GM12865 (cell line): ENCODE results near the gene TTC28.

Source experiments
- DNase-seq: peaks from one replicate; pipeline ENCODE4 v3.0.0; 2010; ENCODE audit warnings: low read depth
- H3K4me3 ChIP-seq: 2 replicates; pipeline ENCODE4 v1.5.1; 2011; ENCODE audit warnings: mild to moderate bottlenecking, low read depth, low read length, control low read depth
- TF ChIP-seq, protein P1 (sequence below): IDR thresholded peaks from 2 replicates; pipeline ENCODE4 v1.5.1; 2011; ENCODE audit warnings: low read length, control low read depth, low read depth, inconsistent platforms; ENCODE audit not compliant: insufficient read depth; ENCODE audit errors: missing control alignments

Gene TTC28

GRCh38 chr22:28282405-28283067 is 397.1 kb downstream of the TTC28 start:
- no peak overlapping the region for H3K4me3 ChIP-seq
- TF ChIP-seq, protein P1, sequence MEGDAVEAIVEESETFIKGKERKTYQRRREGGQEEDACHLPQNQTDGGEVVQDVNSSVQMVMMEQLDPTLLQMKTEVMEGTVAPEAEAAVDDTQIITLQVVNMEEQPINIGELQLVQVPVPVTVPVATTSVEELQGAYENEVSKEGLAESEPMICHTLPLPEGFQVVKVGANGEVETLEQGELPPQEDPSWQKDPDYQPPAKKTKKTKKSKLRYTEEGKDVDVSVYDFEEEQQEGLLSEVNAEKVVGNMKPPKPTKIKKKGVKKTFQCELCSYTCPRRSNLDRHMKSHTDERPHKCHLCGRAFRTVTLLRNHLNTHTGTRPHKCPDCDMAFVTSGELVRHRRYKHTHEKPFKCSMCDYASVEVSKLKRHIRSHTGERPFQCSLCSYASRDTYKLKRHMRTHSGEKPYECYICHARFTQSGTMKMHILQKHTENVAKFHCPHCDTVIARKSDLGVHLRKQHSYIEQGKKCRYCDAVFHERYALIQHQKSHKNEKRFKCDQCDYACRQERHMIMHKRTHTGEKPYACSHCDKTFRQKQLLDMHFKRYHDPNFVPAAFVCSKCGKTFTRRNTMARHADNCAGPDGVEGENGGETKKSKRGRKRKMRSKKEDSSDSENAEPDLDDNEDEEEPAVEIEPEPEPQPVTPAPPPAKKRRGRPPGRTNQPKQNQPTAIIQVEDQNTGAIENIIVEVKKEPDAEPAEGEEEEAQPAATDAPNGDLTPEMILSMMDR: no peak
- DNase-seq: no peak

GRCh38 chr22:28279888-28280287 is 399.8 kb downstream of the TTC28 start:
- DNase-seq: no peak
- TF ChIP-seq, protein P1: no peak
- no peak overlapping the region for H3K4me3 ChIP-seq

DNA sequence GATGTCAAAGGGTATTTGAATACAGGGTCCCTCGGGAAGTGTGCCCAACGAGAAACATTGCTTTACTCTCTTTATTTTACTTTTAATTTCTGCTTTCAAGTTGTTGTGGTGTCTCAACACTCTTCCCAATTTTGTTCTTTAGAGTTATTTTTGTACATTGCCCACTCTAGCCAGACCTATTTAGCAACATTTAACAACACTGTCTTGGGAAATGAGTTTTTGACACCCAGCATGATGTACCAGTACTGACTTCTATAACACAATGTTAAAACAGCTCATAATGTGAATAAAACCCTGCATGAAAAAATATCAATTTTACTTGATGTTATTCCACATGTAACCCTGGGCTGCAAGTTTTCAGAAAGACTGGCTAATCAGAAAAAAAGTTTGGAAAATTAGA is 410.4 kb downstream of the TTC28 start:
- DNase-seq: no peak
- TF ChIP-seq, protein P1: no peak
- H3K4me3 ChIP-seq: no peak overlapping the region

DNA sequence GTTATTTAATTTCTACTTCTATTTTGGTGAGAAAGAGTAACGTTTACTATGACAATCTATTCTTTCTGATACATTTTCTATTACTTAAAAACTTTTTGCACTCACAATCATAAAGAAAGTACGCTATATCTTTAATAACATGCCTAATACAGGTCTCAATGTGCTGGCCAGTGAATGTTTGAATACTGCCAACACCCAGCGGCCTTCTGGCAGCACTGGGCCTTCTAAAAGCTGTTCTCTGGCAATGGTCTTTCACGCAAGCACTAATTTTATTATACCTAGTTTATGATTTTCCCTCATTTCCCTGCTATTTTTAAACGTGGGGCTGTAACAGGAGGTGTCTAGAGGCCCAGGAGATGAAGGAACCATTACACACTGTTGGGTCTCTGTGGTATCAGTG is 410.8 kb downstream of the TTC28 start:
- TF ChIP-seq, protein P1: no peak
- no peak overlapping the region for H3K4me3 ChIP-seq
- no peak for DNase-seq

DNA sequence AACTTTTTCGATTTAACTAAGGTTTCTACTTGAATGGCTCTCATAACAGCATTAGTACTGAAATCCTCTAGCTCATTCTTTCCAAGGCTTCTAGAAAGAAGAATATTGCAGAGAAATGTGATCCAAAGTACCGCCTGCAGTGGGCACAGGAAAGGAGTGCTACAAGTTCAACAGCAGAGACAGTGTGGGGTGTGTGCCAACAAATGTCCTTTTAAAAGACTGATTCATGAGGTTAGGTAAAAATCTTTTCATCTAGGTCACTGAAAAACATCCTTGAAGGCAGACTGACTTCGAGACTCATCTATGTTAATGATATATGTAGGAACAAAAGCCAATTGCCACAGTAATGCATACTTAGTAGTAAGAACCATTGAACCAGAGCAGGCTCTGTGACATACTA is 411.5 kb downstream of the TTC28 start:
- DNase-seq: no peak
- H3K4me3 ChIP-seq: no peak overlapping the region
- TF ChIP-seq, protein P1: no peak

DNA sequence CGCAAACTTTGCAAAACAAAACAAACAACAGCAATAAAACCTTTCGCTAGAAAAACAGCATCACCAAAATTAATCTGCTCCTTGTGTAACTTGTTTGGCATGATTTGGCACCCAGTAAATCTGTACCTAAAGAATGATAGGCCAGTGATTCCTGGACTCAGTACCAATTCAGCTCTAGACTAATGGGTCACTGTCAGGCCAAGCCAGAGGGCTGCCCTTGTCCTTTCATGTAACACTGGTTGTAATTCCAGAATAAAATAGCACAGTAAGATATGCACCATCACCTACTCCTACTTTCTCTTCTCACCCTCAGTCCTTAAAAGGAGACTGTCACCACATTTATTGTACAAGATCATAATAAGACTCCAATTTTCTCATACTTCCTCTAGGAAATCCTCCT is 419.0 kb downstream of the TTC28 start:
- TF ChIP-seq, protein P1: no peak
- no peak overlapping the region for H3K4me3 ChIP-seq
- no peak for DNase-seq

- no peak for DNase-seq
- TF ChIP-seq, protein P1: no peak
- H3K4me3 ChIP-seq: no peak overlapping the region
Measured at GRCh38 chr22:28259774-28260312, 419.8 kb downstream of the TTC28 start.
